ENCODE measurements around the gene PLCB2.

Gene PLCB2

GRCh38 chr15:40307421-40308211 lies at the start of gene PLCB2:
Gene PLCB2 (minus strand): TSS chr15:40307935. CDS start chr15:40307672, 263 bp downstream.
- no peak for DNase-seq

GRCh38 chr15:40357246-40357645 lies 49.5 kb upstream of the PLCB2 start:
- DNase-seq: no peak

- no peak for DNase-seq
Measured at GRCh38 chr15:40355976-40356585, 48.3 kb upstream of the PLCB2 start.

GRCh38 chr15:40354408-40355171 lies 46.9 kb upstream of the PLCB2 start:
- DNase-seq: no peak

DNA sequence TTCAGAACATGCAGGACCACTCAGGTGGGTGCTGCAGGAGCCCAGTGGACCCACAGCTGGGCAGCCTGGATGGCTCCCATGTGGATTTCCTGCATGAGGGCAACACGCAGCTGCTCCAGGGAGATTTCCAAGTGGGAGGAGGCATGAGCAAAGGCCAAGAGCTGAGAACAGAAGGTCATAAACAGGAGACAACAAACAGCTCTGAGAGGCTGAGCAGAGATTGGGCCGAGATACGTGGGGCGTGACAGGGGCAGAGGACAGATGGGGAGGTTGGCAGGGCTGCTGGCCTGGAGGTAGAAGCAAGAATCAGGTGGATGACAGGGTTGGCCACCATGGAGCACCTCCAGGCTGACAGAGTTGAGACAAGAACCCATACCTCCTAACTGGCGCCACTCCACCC lies 46.0 kb upstream of the PLCB2 start:
- DNase-seq: no peak

GRCh38 chr15:40352281-40352901 lies 44.7 kb upstream of the PLCB2 start:
- no peak for DNase-seq

DNA sequence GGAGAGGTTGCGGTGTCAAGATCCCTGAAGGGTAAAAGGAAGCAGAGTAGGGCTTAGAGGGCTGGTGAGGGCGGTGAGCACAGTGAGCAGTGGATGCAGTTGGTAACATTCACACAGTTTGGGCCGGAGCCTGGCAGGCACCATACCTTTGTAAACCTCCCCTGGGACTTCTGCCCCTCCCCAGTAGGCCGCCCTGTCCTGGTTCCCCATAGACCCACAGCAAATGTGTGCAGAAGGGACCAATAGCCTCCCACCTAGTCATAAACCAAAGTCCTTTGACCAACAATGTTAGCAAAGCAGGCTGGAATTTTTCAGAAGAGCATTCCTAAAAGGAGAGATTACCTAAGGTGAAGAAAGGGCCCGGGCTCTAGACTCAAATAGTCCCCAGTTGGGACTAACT lies 41.4 kb upstream of the PLCB2 start:
- DNase-seq: no peak

GRCh38 chr15:40348474-40348870 lies 40.7 kb upstream of the PLCB2 start:
- no peak for DNase-seq

DNA sequence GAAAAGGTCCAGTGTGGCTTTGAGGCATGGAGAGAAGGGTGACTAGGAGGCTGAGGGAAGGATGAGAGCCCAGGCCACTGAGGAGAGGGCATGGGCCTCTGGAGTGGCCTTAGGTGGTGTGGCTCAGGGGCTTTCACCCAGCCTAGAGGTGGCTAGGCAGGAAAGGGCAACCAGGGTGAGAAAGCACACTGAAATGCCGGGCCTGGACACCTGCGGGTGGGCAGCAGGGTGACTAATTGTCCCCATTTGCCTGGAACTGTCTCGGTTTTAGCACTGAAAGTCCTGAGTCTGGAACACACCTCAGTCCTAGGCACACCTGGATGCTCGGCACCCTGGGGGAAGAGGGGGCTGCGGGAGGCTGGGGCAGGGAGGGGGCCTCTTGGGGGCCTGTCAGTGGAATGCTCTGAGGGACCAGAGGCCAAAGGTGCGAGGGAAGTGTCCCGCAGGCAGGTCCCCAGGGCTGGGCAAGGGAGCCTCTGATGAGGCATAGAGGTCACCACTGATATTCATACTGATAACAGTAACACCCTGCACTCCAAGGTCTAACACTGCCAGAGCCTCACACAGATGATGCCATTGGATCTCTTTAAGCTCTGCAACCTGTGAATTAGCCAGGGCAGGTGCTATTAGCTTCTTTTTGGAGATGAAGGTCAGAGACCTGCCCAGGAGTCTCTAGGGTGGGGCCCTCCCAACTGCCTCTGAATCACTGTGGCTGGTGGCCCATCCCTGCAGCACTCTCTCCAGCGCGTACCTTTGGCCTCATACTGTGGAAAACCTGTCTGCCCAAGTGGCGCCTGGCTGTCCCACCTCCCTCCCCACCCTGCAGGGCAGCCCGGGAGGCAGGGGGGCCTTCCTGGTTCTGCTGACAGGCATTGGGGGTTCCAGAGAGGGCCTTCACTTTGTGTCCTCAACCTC lies 40.1 kb upstream of the PLCB2 start:
- DNase-seq: no peak

GRCh38 chr15:40346579-40347558 lies 39.1 kb upstream of the PLCB2 start:
- DNase-seq: no peak

DNA sequence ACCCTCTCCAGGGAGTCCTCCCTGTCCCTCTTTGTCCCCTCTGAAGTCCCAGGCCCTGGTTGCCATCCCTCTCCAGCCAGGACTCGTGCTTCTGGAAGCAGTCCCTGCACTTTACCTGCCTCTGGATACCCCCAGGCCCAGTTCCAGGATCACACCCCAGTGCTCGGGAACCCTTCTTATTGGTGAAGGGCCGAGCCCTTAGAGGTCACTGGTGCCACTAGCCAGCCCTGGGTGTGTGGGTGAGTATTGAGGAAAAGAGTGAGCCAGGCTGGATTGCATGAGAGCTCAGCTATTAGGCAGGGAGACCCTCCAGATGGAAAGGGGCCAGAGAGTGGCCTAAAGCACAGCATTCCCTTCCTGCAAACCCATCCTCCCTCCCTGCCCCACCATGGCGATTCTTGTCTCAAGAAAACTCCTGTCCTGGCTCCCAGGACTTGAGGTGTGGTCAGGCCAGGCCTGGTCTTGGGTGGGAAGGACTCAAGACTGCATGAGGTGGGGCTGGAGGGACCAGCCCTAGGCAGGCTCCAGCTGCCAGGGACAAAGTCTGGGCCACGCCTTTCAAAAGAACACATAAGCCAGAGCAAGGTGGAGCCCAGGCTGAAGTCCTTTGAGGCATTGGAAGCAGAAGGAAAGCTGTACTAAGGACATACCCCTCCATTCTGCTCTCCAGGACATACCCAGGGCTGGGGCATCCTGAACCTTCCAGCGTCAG lies 38.3 kb upstream of the PLCB2 start:
- DNase-seq: no peak

GRCh38 chr15:40345225-40345866 lies 37.6 kb upstream of the PLCB2 start:
- DNase-seq: no peak

DNA sequence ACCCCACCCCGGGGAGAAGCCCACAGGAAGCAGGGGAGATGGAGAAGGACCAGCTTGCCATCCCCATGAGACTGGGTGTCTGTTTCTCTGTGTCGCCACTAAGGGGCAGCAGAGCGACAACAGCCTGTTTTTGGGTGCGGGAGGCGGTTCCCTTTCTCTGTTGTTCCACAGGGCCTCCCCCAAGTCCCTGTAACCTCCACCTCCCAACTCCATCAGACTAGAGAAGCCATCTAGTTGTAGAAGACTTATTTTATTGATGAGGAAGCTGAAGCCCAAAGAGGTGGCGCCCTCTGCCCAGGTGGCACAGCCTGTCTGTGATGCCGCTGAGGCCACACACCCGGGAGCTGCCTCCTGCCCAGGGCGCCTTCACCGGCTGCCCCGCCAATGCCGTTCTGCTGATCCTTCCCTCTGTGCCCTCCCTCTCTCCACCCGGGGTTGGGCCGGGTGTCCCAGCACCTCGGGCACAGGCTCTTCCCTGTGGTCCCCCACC lies 36.9 kb upstream of the PLCB2 start:
- DNase-seq: no peak

DNA sequence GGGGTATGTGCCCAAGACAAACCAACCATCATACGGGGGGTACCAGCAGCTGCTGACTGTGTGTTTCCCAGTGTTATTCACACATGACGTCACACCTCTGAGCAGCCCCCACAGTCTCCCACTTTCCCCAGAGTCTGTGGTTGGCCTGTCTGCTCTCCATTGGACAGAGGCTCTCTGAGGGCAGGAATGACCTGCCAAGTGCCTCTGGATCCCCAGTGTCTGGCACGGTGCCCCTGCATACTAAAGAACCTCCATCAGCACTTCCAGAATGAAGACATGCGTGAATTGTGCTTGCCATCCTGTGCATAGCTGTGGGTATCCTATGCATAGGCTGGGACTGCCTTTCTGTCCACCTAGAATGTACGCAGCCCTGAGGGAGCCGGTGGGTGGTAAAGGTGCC lies 36.5 kb upstream of the PLCB2 start:
- DNase-seq: no peak

DNA sequence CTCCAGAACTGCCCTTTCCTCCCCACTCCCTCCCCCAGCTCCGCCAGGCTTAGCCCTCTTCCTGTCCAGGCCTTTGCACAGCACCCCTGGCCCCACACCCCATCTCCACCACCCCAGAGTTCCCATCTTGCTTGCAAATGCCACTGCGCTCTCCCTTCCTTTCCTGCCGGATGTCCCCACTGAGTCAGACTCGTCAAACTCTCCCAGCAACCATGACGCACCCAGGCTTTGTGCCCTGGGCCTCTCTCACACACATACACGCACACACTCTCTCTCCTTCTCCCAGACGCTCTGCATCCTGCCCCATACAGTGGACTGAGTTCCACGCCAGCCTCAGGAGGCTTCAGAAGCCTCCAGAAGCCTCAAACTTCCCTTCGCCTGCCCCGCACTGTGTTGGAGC lies 35.8 kb upstream of the PLCB2 start:
- DNase-seq: no peak

DNA sequence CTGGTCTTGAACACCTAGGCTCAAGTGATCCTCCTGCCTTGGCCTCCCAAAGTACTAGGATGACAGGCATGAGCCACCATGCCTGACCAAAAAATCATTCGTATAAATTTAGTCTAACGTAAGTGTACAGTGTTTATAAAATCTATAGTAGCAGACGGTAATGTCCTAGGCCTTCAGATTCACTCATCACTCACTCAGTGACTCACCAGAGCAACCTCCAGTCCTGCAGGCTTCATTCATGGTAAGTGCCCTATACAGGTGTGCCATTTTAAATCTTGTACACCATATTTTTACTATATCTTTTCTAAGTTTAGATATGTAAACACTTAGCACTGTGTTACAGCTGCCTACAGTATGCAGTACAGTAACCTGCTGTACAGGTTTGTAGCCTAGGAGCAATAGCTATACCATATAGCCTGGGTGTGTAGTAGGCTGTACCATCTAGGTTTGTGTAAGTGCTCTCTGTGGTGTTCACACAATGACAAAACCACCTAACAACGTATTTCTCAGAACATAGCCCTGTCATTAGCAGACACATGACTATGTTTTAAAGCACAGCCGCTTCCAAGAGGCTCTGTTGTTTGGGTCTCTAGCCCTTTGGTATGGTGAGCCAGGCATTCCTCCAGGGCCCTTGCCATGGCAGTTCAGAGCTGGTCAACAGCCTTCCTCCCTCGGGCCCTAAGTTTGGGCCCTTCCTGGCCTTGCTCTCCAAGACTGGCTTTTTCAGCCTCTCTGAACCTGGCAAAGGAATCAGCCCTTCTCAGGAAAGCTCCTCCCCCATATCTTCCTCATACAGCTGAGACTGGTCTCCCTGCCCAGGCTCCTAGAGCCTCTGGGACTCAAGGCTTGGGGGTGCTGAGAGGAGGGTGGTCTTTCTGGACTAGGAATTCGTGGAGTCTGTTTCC lies 34.9 kb upstream of the PLCB2 start:
- no peak for DNase-seq

- DNase-seq: peak; percentile 23 to 44
Measured at GRCh38 chr15:40340740-40341400, 33.1 kb upstream of the PLCB2 start, which contains the start of gene CCDC9B. Gene CCDC9B (minus strand): TSS chr15:40340939. CDS start chr15:40340819, 120 bp downstream.

Measured in NCI-H187 (cell line).